HEK293 (cell line): ENCODE measurements around the gene LAMA1.

Experiments used
- CTCF ChIA-PET: fragments of 350-600 bp; formaldehyde crosslinking; extraction: SDS; loops from one replicate; lab custom pipeline; 2021; ENCODE audit warnings: antibody characterized with exemption; lab: Yijun Ruan, JAX
- POLR2A ChIA-PET: fragments of 300-600 bp; formaldehyde crosslinking; extraction: SDS; loops from one replicate; lab custom pipeline; 2020; ENCODE audit warnings: antibody characterized with exemption, inconsistent platforms; lab: Yijun Ruan, JAX
- H3K27ac ChIP-seq: fragments of 200-500 bp; sonication (Bioruptor generic); 2 replicates; pipeline ENCODE4 v1.5.1; 2014; ENCODE audit warnings: low read depth, low read length, control low read depth, inconsistent platforms; ENCODE audit errors: extremely low read depth
- H3K36me3 ChIP-seq, 2 experiments: fragments of 200-500 bp in 1 of 2; sonication (Bioruptor generic) in 1 of 2; 1 replicate in 1 of 2; 2 replicates in 1 of 2; pipeline ENCODE4 v1.5.1; 2014 to 2017; ENCODE audit warnings: inconsistent platforms in 2 of 2, low read length in 2 of 2; ENCODE audit not compliant: control insufficient read depth in 2 of 2, insufficient read depth in 1 of 2
- H3K4me1 ChIP-seq: fragments of 200-500 bp; sonication (Bioruptor generic); 2 replicates; pipeline ENCODE4 v1.5.1; 2014; ENCODE audit warnings: mild to moderate bottlenecking, low read length, inconsistent platforms; ENCODE audit not compliant: control insufficient read depth, insufficient read depth
- H3K4me3 ChIP-seq: 2 replicates; pipeline ENCODE4 v1.5.1; 2011; ENCODE audit warnings: low read depth, mild to moderate bottlenecking, control low read depth, low read length, moderate library complexity
- H3K9me3 ChIP-seq: fragments of 200-500 bp; sonication (Bioruptor generic); 2 replicates; pipeline ENCODE4 v1.5.1; 2014; ENCODE audit warnings: low read depth, low read length, inconsistent platforms; ENCODE audit not compliant: control insufficient read depth, insufficient read depth
- HIC1 ChIP-seq: fragments of 450-650 bp; formaldehyde crosslinking; IDR thresholded peaks from 2 replicates; pipeline ENCODE4 v1.5.1; 2016; ENCODE audit warnings: missing biosample characterization, missing genetic modification characterization
- MYNN ChIP-seq: fragments of 450-650 bp; formaldehyde crosslinking; IDR thresholded peaks from 2 replicates; pipeline ENCODE4 v1.5.1; 2016; ENCODE audit warnings: missing biosample characterization, missing genetic modification characterization, borderline replicate concordance
- PRDM4 ChIP-seq: fragments of 450-650 bp; formaldehyde crosslinking; IDR thresholded peaks from 2 replicates; pipeline ENCODE4 v1.5.1; 2017; ENCODE audit warnings: missing biosample characterization, missing genetic modification characterization
- RBAK ChIP-seq: fragments of 450-650 bp; formaldehyde crosslinking; IDR thresholded peaks from 2 replicates; pipeline ENCODE4 v1.5.1; 2016; ENCODE audit warnings: missing biosample characterization, missing genetic modification characterization
- SP7 ChIP-seq: fragments of 450-650 bp; formaldehyde crosslinking; IDR thresholded peaks from 2 replicates; pipeline ENCODE4 v1.5.1; 2016; ENCODE audit warnings: missing biosample characterization, missing genetic modification characterization
- WT1 ChIP-seq: fragments of 450-650 bp; formaldehyde crosslinking; IDR thresholded peaks from 2 replicates; pipeline ENCODE4 v1.5.1; 2016; ENCODE audit warnings: missing biosample characterization, missing genetic modification characterization
- ZBTB20 ChIP-seq: fragments of 450-650 bp; formaldehyde crosslinking; IDR thresholded peaks from 2 replicates; pipeline ENCODE4 v1.5.1; 2016; ENCODE audit warnings: missing biosample characterization, missing genetic modification characterization
- ZFP3 ChIP-seq: fragments of 450-650 bp; formaldehyde crosslinking; IDR thresholded peaks from 2 replicates; pipeline ENCODE4 v1.5.1; 2016; ENCODE audit warnings: low read depth, missing biosample characterization, missing genetic modification characterization
- ZIC2 ChIP-seq: fragments of 450-650 bp; formaldehyde crosslinking; IDR thresholded peaks from 2 replicates; pipeline ENCODE4 v1.5.1; 2016; ENCODE audit warnings: missing biosample characterization, missing genetic modification characterization
- ZNF10 ChIP-seq: fragments of 450-650 bp; formaldehyde crosslinking; IDR thresholded peaks from 2 replicates; pipeline ENCODE4 v1.5.1; 2017; ENCODE audit warnings: missing biosample characterization, missing genetic modification characterization
- ZNF174 ChIP-seq: fragments of 450-650 bp; formaldehyde crosslinking; IDR thresholded peaks from 2 replicates; pipeline ENCODE4 v1.5.0; 2017; ENCODE audit warnings: missing biosample characterization, mild to moderate bottlenecking, missing genetic modification characterization
- ZNF202 ChIP-seq: fragments of 450-650 bp; formaldehyde crosslinking; IDR thresholded peaks from 2 replicates; pipeline ENCODE4 v1.5.1; 2016; ENCODE audit warnings: missing biosample characterization, missing genetic modification characterization, borderline replicate concordance
- ZNF221 ChIP-seq: fragments of 450-650 bp; formaldehyde crosslinking; IDR thresholded peaks from 2 replicates; pipeline ENCODE4 v1.5.1; 2017; ENCODE audit warnings: missing biosample characterization, missing genetic modification characterization, borderline replicate concordance
- ZNF354C ChIP-seq: fragments of 450-650 bp; formaldehyde crosslinking; IDR thresholded peaks from 2 replicates; pipeline ENCODE4 v1.5.1; 2016; ENCODE audit warnings: missing biosample characterization, missing genetic modification characterization, low read depth, borderline replicate concordance
- ZNF362 ChIP-seq: fragments of 450-650 bp; formaldehyde crosslinking; IDR thresholded peaks from 2 replicates; pipeline ENCODE4 v1.5.1; 2016; ENCODE audit warnings: missing biosample characterization, missing genetic modification characterization
- ZNF394 ChIP-seq: fragments of 450-650 bp; formaldehyde crosslinking; IDR thresholded peaks from 2 replicates; pipeline ENCODE4 v1.5.1; 2016; ENCODE audit warnings: missing biosample characterization, missing genetic modification characterization, mild to moderate bottlenecking, moderate library complexity, borderline replicate concordance
- ZNF404 ChIP-seq: fragments of 450-650 bp; formaldehyde crosslinking; IDR thresholded peaks from 2 replicates; pipeline ENCODE4 v1.5.1; 2017; ENCODE audit warnings: missing biosample characterization, missing genetic modification characterization
- ZNF518A ChIP-seq: fragments of 450-650 bp; formaldehyde crosslinking; conservative IDR thresholded peaks from 2 replicates; pipeline ENCODE4 v1.5.1; 2016; ENCODE audit warnings: low read depth, missing biosample characterization, missing genetic modification characterization
- ZNF521 ChIP-seq: fragments of 450-650 bp; formaldehyde crosslinking; IDR thresholded peaks from 2 replicates; pipeline ENCODE4 v1.5.1; 2017; ENCODE audit warnings: missing biosample characterization, mild to moderate bottlenecking, missing genetic modification characterization
- ZNF548 ChIP-seq: fragments of 450-650 bp; formaldehyde crosslinking; IDR thresholded peaks from 2 replicates; pipeline ENCODE4 v1.5.1; 2016; ENCODE audit warnings: missing biosample characterization, missing genetic modification characterization
- ZNF558 ChIP-seq: fragments of 450-650 bp; formaldehyde crosslinking; IDR thresholded peaks from 2 replicates; pipeline ENCODE4 v1.5.1; 2016; ENCODE audit warnings: missing biosample characterization, missing genetic modification characterization
- ZNF585B ChIP-seq: fragments of 450-650 bp; formaldehyde crosslinking; IDR thresholded peaks from 2 replicates; pipeline ENCODE4 v1.5.1; 2016; ENCODE audit warnings: missing biosample characterization, missing genetic modification characterization
- ZNF621 ChIP-seq: fragments of 450-650 bp; formaldehyde crosslinking; IDR thresholded peaks from 2 replicates; pipeline ENCODE4 v1.5.1; 2017; ENCODE audit warnings: missing biosample characterization, missing genetic modification characterization
- ZNF626 ChIP-seq: fragments of 450-650 bp; sonication (Bioruptor Pico); formaldehyde crosslinking; IDR thresholded peaks from 2 replicates; pipeline ENCODE4 v1.5.1; 2018; ENCODE audit warnings: missing biosample characterization, missing genetic modification characterization, inconsistent platforms
- ZNF629 ChIP-seq: fragments of 450-650 bp; formaldehyde crosslinking; IDR thresholded peaks from 2 replicates; pipeline ENCODE4 v1.5.1; 2017; ENCODE audit warnings: missing biosample characterization, missing genetic modification characterization
- ZNF677 ChIP-seq: fragments of 450-650 bp; IDR thresholded peaks from 2 replicates; pipeline ENCODE4 v1.5.0; 2018; ENCODE audit warnings: missing biosample characterization, mild to moderate bottlenecking, missing genetic modification characterization, moderate library complexity
- ZNF76 ChIP-seq: fragments of 450-650 bp; formaldehyde crosslinking; IDR thresholded peaks from 2 replicates; pipeline ENCODE4; 2016; ENCODE audit warnings: low read depth, missing biosample characterization, missing genetic modification characterization, borderline replicate concordance

Gene LAMA1

GRCh38 chr18:7071600-7071999 lies 46.0 kb downstream of the LAMA1 start:
- TF ChIP-seq ZNF521 (no peak), RBAK (tag by site-specific recombination) (no peak), ZBTB20 (tag by site-specific recombination) (no peak), ZNF626 (no peak), ZNF354C (tag by site-specific recombination) (no peak), SP7 (no peak), ZNF76 (tag by site-specific recombination) (no peak), ZNF404 (tag by site-specific recombination) (no peak), ZNF677 (tag by site-specific recombination) (no peak), ZNF558 (no peak), ZNF10 (tag by site-specific recombination) (no peak), PRDM4 (tag by site-specific recombination) (no peak), ZNF548 (tag by site-specific recombination) (no peak), HIC1 (no peak)
- H3K4me3 ChIP-seq: no peak overlapping the region
- CTCF ChIA-PET: interaction anchor here (0.6 kb wide), 1 partner anchor 12 kb away, joined by 3 read pairs; no protein-coding TSS in a partner anchor
- POLR2A ChIA-PET: no interaction called here
- H3K36me3 ChIP-seq: no peaks in the 10 kb centered on the region
- no peaks in the 10 kb centered on the region for H3K4me1 ChIP-seq
- H3K9me3 ChIP-seq: no peaks in the 10 kb centered on the region
- no peak overlapping the region for H3K27ac ChIP-seq

GRCh38 chr18:7070466-7070865 lies 47.1 kb downstream of the LAMA1 start:
- POLR2A ChIA-PET: no interaction called here
- CTCF ChIA-PET: interaction anchor here (0.6 kb wide), 2 partner anchors 23 to 24 kb away, joined by 3 to 4 read pairs; no protein-coding TSS in a partner anchor
- H3K27ac ChIP-seq: no peak overlapping the region
- no peak for TF ChIP-seq ZNF629 (tag by site-specific recombination)
- no peak for TF ChIP-seq ZFP3 (tag by site-specific recombination)
- no peak for TF ChIP-seq WT1 (tag by site-specific recombination)
- TF ChIP-seq ZNF362 (tag by site-specific recombination): no peak
- no peak for TF ChIP-seq MYNN
- TF ChIP-seq ZNF174 (tag by site-specific recombination): no peak
- no peak for TF ChIP-seq ZNF621 (tag by site-specific recombination)
- TF ChIP-seq ZNF202 (tag by site-specific recombination): no peak
- TF ChIP-seq ZNF518A (tag by site-specific recombination): no peak
- no peak for TF ChIP-seq ZNF394
- no peak for TF ChIP-seq ZNF221 (tag by site-specific recombination)
- TF ChIP-seq ZNF585B (tag by site-specific recombination): no peak
- TF ChIP-seq ZIC2 (tag by site-specific recombination): no peak

More at GRCh38 chr18:7070466-7070865, 47.1 kb downstream of the LAMA1 start:
- Histone ChIP-seq H3K4me1 (no peaks in the 10 kb centered on the region), H3K9me3 (no peaks in the 10 kb centered on the region), H3K4me3 (no peak overlapping the region), H3K36me3 (no peaks in the 10 kb centered on the region)
